ENCODE data around the gene HEY2. TPM values are rescaled to one million over a fixed set of nuclear protein-coding genes. Genes with fewer than 3 reads are reported as not detected.

HEY2 gene
- polyA plus RNA-seq, 2 of the 4 experiments (the other 2 are of a cell fraction), result 0.09 TPM; not detected in 1

- peak overlapping the region; percentile 43 to 62 for H3K27ac ChIP-seq
- FAIRE-seq (no peak), DNase-seq (ENCODE audit: low read depth in 1 of 2, low spot score in 1 of 2) (no peak), ATAC-seq (no peak)
- H3K4me3 ChIP-seq, result no peak overlapping the region
- POLR2A ChIA-PET, result no interaction called here
- TF ChIP-seq NFE2L2 (conservative IDR thresholded peaks at IDR 0.05; ENCODE audit: low read length), result 0 out of 2 replicates have a peak, but pooled peaks have one; percentile 26
- TF ChIP-seq CHD2 (IDR thresholded peaks at IDR 0.05; ENCODE audit: low read length, partially characterized antibody), result no peak
- TF ChIP-seq RFX5 (IDR thresholded peaks at IDR 0.05), result no peak
- TF ChIP-seq POLR2A (IDR thresholded peaks at IDR 0.05; ENCODE audit: low read length), result no peak
- TF ChIP-seq MAFK (IDR thresholded peaks at IDR 0.05; ENCODE audit: partially characterized antibody), result peak; percentile 76
- H3K4me1 ChIP-seq, result peaks cover 34% of the 10 kb centered on the region
- CTCF ChIA-PET, result interaction anchor here (1.3 to 1.7 kb wide), 3 partner anchors 14 to 172 kb away, joined by 3 to 8 read pairs (median 5); partner anchors contain the start of gene HINT3
- H3K4me2 ChIP-seq, result peak overlapping the region; percentile 76
- no peaks in the 10 kb centered on the region for H3K9me3 ChIP-seq
- WGBS (ENCODE audit: missing lambda C conversion rate), result 67% methylated on average over 2 of the region's 2 CpGs
These were observed 34.9 kb downstream of the HEY2 start for GRCh38 chr6:125784365-125784764.

GRCh38 chr6:125787791-125788190 lies 38.4 kb downstream of the HEY2 start:
- H3K4me3 ChIP-seq, result no peak overlapping the region
- no peak for FAIRE-seq
- DNase-seq (ENCODE audit: low read depth in 1 of 2, low spot score in 1 of 2), result peak in 1 of 2 experiments; percentile 25
- H3K4me1 ChIP-seq, result peaks cover 45% of the 10 kb centered on the region
- no peak overlapping the region for H3K4me2 ChIP-seq
- no peak overlapping the region for H3K27ac ChIP-seq
- no peak for TF ChIP-seq FOSB (CRISPR knock-in tag; IDR thresholded peaks at IDR 0.05)
- no peak for TF ChIP-seq ELK1 (IDR thresholded peaks at IDR 0.05; ENCODE audit: low read depth, low read length)
- peak; percentile 18 to 59; a peak in 3 of 5 replicates for TF ChIP-seq RAD21 (conservative IDR thresholded peaks at IDR 0.05 in 1 of 2, IDR thresholded peaks at IDR 0.05 in 1 of 2)
- TF ChIP-seq HEYL (CRISPR knock-in tag; IDR thresholded peaks at IDR 0.05), result no peak
- TF ChIP-seq CTCF (IDR thresholded peaks at IDR 0.05), result peak; percentile 22; the same call in 1 of the 3 replicates
- TF ChIP-seq HOXB13 (CRISPR knock-in tag; IDR thresholded peaks at IDR 0.05; ENCODE audit: low read depth), result no peak
- no peak for TF ChIP-seq ESRRA (IDR thresholded peaks at IDR 0.05; ENCODE audit: borderline replicate concordance, low read length)
- TF ChIP-seq ZNF302 (CRISPR knock-in tag; IDR thresholded peaks at IDR 0.05), result no peak
- 0 out of 3 replicates have a peak, but pooled peaks have one; percentile 6 for TF ChIP-seq SMC3 (IDR thresholded peaks at IDR 0.05)
- TF ChIP-seq MAX (IDR thresholded peaks at IDR 0.05), result no peak
- TF ChIP-seq FOXS1 (CRISPR knock-in tag; IDR thresholded peaks at IDR 0.05), result no peak
- no peak for TF ChIP-seq EP300 (IDR thresholded peaks at IDR 0.05)
- no peak for TF ChIP-seq BHLHE40 (IDR thresholded peaks at IDR 0.05; ENCODE audit: low read depth, low read length)
- no peak for TF ChIP-seq RARB (CRISPR knock-in tag; IDR thresholded peaks at IDR 0.05)
- H3K9me3 ChIP-seq, result no peaks in the 10 kb centered on the region
- ATAC-seq, result no peak
- ChIA-PET POLR2A (no interaction called here), CTCF (interaction anchor here (0.6 to 2.6 kb wide), 6 partner anchors 70 to 1967 kb away, joined by 3 to 12 read pairs (median 6); partner anchors contain the start of gene HINT3)
- WGBS (ENCODE audit: missing lambda C conversion rate), result 32% methylated on average over 2 of the region's 2 CpGs

GRCh38 chr6:125789167-125789566 lies 39.7 kb downstream of the HEY2 start:
- FAIRE-seq, result no peak
- WGBS (ENCODE audit: missing lambda C conversion rate), result 79% methylated on average over 1 of the region's 1 CpG
- CTCF ChIA-PET, result interaction anchor here (1.2 to 3.4 kb wide), 6 partner anchors 8 to 185 kb away, joined by 3 to 22 read pairs (median 14); partner anchors contain the start of gene HINT3

More at GRCh38 chr6:125789167-125789566, 39.7 kb downstream of the HEY2 start:
- Histone ChIP-seq H3K4me2 (peak overlapping the region; percentile 81), H3K27ac (peak overlapping the region; percentile 91 to 97), H3K4me3 (no peak overlapping the region), H3K9me3 (no peaks in the 10 kb centered on the region), H3K4me1 (peaks cover 46% of the 10 kb centered on the region)
- no peak for DNase-seq (ENCODE audit: low read depth in 1 of 2, low spot score in 1 of 2)
- no peak for ATAC-seq
- no peak for TF ChIP-seq TP53 (CRISPR knock-in tag; IDR thresholded peaks at IDR 0.05)
- no peak for TF ChIP-seq BCL3 (IDR thresholded peaks at IDR 0.05)
- TF ChIP-seq JUNB (IDR thresholded peaks at IDR 0.05), result no peak
- no peak for TF ChIP-seq ZSCAN20 (CRISPR knock-in tag; IDR thresholded peaks at IDR 0.05)
- TF ChIP-seq NR3C1 (IDR thresholded peaks at IDR 0.05), result no peak
- TF ChIP-seq USF2 (IDR thresholded peaks at IDR 0.05), result no peak
- TF ChIP-seq HEYL (CRISPR knock-in tag; IDR thresholded peaks at IDR 0.05), result no peak
- TF ChIP-seq HOXB13 (CRISPR knock-in tag; IDR thresholded peaks at IDR 0.05; ENCODE audit: low read depth), result no peak
- no peak for TF ChIP-seq ELK1 (IDR thresholded peaks at IDR 0.05; ENCODE audit: low read depth, low read length)
- TF ChIP-seq PBX3 (IDR thresholded peaks at IDR 0.05), result no peak
- TF ChIP-seq SREBF2 (IDR thresholded peaks at IDR 0.05), result no peak
- no peak for TF ChIP-seq RARB (CRISPR knock-in tag; IDR thresholded peaks at IDR 0.05)
- no peak for TF ChIP-seq CBX2 (IDR thresholded peaks at IDR 0.05; ENCODE audit: borderline replicate concordance, low read depth)
- POLR2A ChIA-PET, result interaction anchor here (1.9 to 3.6 kb wide), 4 partner anchors 8 to 168 kb away, joined by 7 to 47 read pairs (median 12); partner anchors contain the start of gene HINT3

Data from A549 (cell line).